ENCODE results near the gene CBX3. TPM values are rescaled to one million over a fixed set of nuclear protein-coding genes. Genes with fewer than 3 reads are reported as not detected.

Gene CBX3
- total and polyA plus RNA-seq, 2 of the 8 experiments (the other 6 are each of a cell fraction or from before 2014, with no cell fraction given): 71.3 to 258 TPM

DNA sequence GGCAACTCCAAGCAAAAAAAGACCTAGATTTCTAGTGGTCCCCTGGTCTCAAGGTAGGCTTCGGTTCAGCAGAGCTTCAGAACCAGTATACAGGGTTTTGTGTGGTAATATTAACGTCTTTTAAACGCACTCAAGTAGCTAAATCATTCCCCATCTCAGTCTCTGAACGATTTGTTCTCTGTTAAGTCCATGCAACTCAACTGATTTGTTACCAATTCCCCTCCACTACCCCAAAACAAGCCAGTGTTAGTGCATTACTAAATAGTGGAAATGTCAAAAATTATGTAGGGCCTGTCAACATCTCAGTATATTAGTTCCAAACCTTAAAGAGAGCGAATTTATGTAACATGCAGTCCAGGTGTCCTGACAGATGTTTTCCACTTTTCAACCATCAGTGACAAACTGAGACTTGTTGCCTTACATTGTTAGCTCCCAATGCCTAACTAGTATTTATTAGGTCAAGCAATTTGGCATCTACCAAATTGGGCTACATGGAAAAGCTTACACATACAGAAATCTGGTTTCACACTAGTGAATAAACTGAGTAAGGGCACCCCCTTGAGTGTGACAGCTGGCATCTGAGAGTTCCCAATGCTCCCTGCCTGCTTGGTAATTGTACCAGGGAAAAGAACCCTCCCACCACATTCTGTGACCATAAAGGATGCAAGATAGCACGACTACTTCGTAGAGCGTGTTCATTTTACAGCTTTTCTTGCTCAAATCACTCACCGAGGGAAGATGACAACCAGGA is 13.2 kb upstream of the CBX3 start (continued):
- no peak for TF ChIP-seq CHD1 (IDR thresholded peaks at IDR 0.05; ENCODE audit: low read depth, low read length)
- TF ChIP-seq POU5F1 (IDR thresholded peaks at IDR 0.05; ENCODE audit: low read depth, low read length): no peak
- peak; percentile 0 for TF ChIP-seq TAF7 (optimal IDR thresholded peaks at IDR 0.05; ENCODE audit: borderline replicate concordance, low read depth, low read length)
- no peak for TF ChIP-seq ATF3 (IDR thresholded peaks at IDR 0.05; ENCODE audit: insufficient read depth, low read depth, low read length)
- TF ChIP-seq CEBPB (IDR thresholded peaks at IDR 0.05; ENCODE audit: low read depth, low read length): no peak
- TF ChIP-seq KDM4A (IDR thresholded peaks at IDR 0.05; ENCODE audit: low read depth, low read length, severe bottlenecking): no peak
- TF ChIP-seq JUN (IDR thresholded peaks at IDR 0.05; ENCODE audit: low read depth, low read length): no peak
- TF ChIP-seq RBBP5 (IDR thresholded peaks at IDR 0.05; ENCODE audit: borderline replicate concordance, low read depth, low read length): no peak
- peak; percentile 35 for TF ChIP-seq NRF1 (IDR thresholded peaks at IDR 0.05; ENCODE audit: low read depth, low read length)
- TF ChIP-seq SRF (IDR thresholded peaks at IDR 0.05; ENCODE audit: low read depth, low read length): no peak
- TF ChIP-seq SAP30 (IDR thresholded peaks at IDR 0.05; ENCODE audit: insufficient read depth, insufficient replicate concordance, low read length): no peak
- no peak for TF ChIP-seq RNF2 (IDR thresholded peaks at IDR 0.05; ENCODE audit: borderline replicate concordance, low read depth, low read length, missing control alignments, poor library complexity, severe bottlenecking)
- TF ChIP-seq BCL11A (IDR thresholded peaks at IDR 0.05; ENCODE audit: low read depth in 2 of 2, low read length in 2 of 2): no peak
- no peak for TF ChIP-seq PHF8 (conservative IDR thresholded peaks at IDR 0.05; ENCODE audit: low read depth, low read length)
- TF ChIP-seq POLR2AphosphoS5 (IDR thresholded peaks at IDR 0.05; ENCODE audit: low read depth, low read length): peak; percentile 99
- TF ChIP-seq GTF2F1 (IDR thresholded peaks at IDR 0.05; ENCODE audit: borderline replicate concordance, low read depth, low read length): no peak

Measured in H1 (cell line).